Sigmoid colon (tissue), 7 donors: ENCODE measurements around the gene SKI. TPM values are rescaled to one million over a fixed set of nuclear protein-coding genes. Genes with fewer than 3 reads are reported as not detected.

Experiments used
- DNase-seq: peaks from one replicate; pipeline ENCODE4 v3.0.0-alpha.2; 2019
- H3K27ac ChIP-seq, 4 donors: fragments of 200-600 bp; sonication (generic); one replicate each; pipeline ENCODE4 v1.5.1; 2016 to 2019; ENCODE audit warnings: mild to moderate bottlenecking in 1 of 4
- H3K27me3 ChIP-seq, 3 donors: fragments of 200-600 bp; sonication (generic); one replicate each; pipeline ENCODE4 v1.5.1; 2019; ENCODE audit warnings: mild to moderate bottlenecking in 1 of 3
- H3K36me3 ChIP-seq, 4 donors: fragments of 200-600 bp; sonication (generic); one replicate each; pipeline ENCODE4 v1.5.1; 2016 to 2019
- H3K4me1 ChIP-seq, 4 donors: fragments of 200-600 bp; sonication (generic); one replicate each; pipeline ENCODE4 v1.5.1; 2017 to 2019
- H3K4me3 ChIP-seq, 4 donors: fragments of 200-600 bp; sonication (generic); one replicate each; pipeline ENCODE4 v1.5.1; 2017 to 2019; ENCODE audit warnings: mild to moderate bottlenecking in 2 of 4, moderate library complexity in 1 of 4
- H3K9me3 ChIP-seq, 4 donors: fragments of 200-600 bp in 3 of 4; sonication (generic) in 3 of 4; one replicate each; pipeline versions ENCODE4 v1.5.1 to v1.6.1; 2013 to 2019
- CTCF ChIP-seq, 4 experiments: fragments of 450-650 bp in 3 of 4; fragments of 200-600 bp in 1 of 4; IDR thresholded peaks; one replicate each; pipeline ENCODE4 v1.5.1; 2016 to 2019; ENCODE audit warnings: antibody characterized with exemption in 4 of 4, mild to moderate bottlenecking in 3 of 4, moderate library complexity in 2 of 4
- EP300 ChIP-seq, 4 donors: sonication (generic); formaldehyde crosslinking; IDR thresholded peaks; one replicate each; pipeline ENCODE4 v1.6.1; 2017; ENCODE audit warnings: antibody characterized with exemption in 4 of 4
- POLR2A ChIP-seq, 2 donors: fragments of 450-650 bp; IDR thresholded peaks; one replicate each; pipeline ENCODE4 v1.6.1; 2016; ENCODE audit warnings: antibody characterized with exemption in 2 of 2, mild to moderate bottlenecking in 2 of 2, moderate library complexity in 2 of 2
- POLR2AphosphoS5 ChIP-seq, 4 donors: sonication (generic); formaldehyde crosslinking; IDR thresholded peaks; one replicate each; pipeline ENCODE4 v1.6.1; 2017; ENCODE audit warnings: antibody characterized with exemption in 4 of 4
- whole genome bisulfite sequencing, 2 donors: extraction: QIAGEN DNeasy Blood & Tissue Kit; methylation state at CpG; one replicate each; pipeline ENCODE4 v1.1.7; 2013; 5-methylcytosine and 5-hydroxymethylcytosine counted together
- intact Hi-C: fragments of 100-400 bp; cut with DNase I; formaldehyde crosslinking; loops from one replicate; pipeline ENCODE4 v1.15.1; 2023
- polyA plus RNA-seq, 3 donors: library from polyadenylated mRNA; stranded (reverse); fragments of 200-250 nt; gene quantifications; one replicate each; pipeline ENCODE4 v1.2.3, GENCODE V29; 2013
- total RNA-seq, 4 donors: library from RNA; depleted of rRNA; stranded (reverse); fragments of >200 nt; gene quantifications; one replicate each; pipeline ENCODE4 v1.1.0, GENCODE V29; 2016
- donor health status: healthy with polysubstance abuse.
- donor health status: Bipolar disorder and iron deficiency.
- donor health status: healthy.

The SKI gene
- total and polyA plus RNA-seq, 7 donors, result 5.8 to 50.4 (median 19.3) TPM

- Histone ChIP-seq H3K4me3 (peak overlapping the region; percentile 41 to 78 (median 68)), H3K4me1 (peaks cover 0 to 85% (median 71%) of the 10 kb centered on the region in 4 donors), H3K36me3 (peaks cover 0 to under 1% (median 0%) of the 10 kb centered on the region in 4 donors), H3K27me3 (no peaks in the 10 kb centered on the region), H3K27ac (peak overlapping the region; percentile 91 to 96 (median 93)), H3K9me3 (no peaks in the 10 kb centered on the region)
- intact Hi-C loops, result loop anchor here (2.0 to 5.0 kb wide), 4 partner anchors 37 to 110 kb away; no protein-coding TSS in a partner anchor
- no peak for TF ChIP-seq POLR2A (IDR thresholded peaks at IDR 0.05)
- TF ChIP-seq POLR2AphosphoS5 (IDR thresholded peaks at IDR 0.05), result peak in 2 of 4 donors; percentile 14 to 46
- peak; percentile 86 for DNase-seq
- WGBS, 2 donors, result 15 to 16% methylated on average over 54 of the region's 54 CpGs
Observed at GRCh38 chr1:2314273-2314802, 86.2 kb downstream of the SKI start.

- Histone ChIP-seq H3K36me3 (no peaks in the 10 kb centered on the region), H3K4me3 (peak overlapping the region; percentile 41 to 78 (median 68)), H3K4me1 (peaks cover 0 to 91% (median 75%) of the 10 kb centered on the region in 4 donors), H3K27ac (peak overlapping the region; percentile 91 to 96 (median 93)), H3K27me3 (no peaks in the 10 kb centered on the region), H3K9me3 (no peaks in the 10 kb centered on the region)
- peak; percentile 88 for DNase-seq
- 5 to 8% methylated on average over 90 to 91 of the region's 91 CpGs for WGBS, 2 donors
- TF ChIP-seq POLR2AphosphoS5 (IDR thresholded peaks at IDR 0.05) (no peak), EP300 (IDR thresholded peaks at IDR 0.05) (no peak), CTCF (IDR thresholded peaks at IDR 0.05) (peak; percentile 58 to 100 (median 78))
- intact Hi-C loops, result loop anchor here (2.0 to 5.0 kb wide), 4 partner anchors 38 to 110 kb away; no protein-coding TSS in a partner anchor
Observed at GRCh38 chr1:2314803-2315673, 86.9 kb downstream of the SKI start.

- Histone ChIP-seq H3K4me1 (peaks cover 0 to 91% (median 75%) of the 10 kb centered on the region in 4 donors), H3K27ac (peak overlapping the region; percentile 91 to 96 (median 93))
- intact Hi-C loops, result loop anchor here (2.0 kb wide), 2 partner anchors 85 to 111 kb away; no protein-coding TSS in a partner anchor
Observed at GRCh38 chr1:2315674-2316450, 87.7 kb downstream of the SKI start.

GRCh38 chr1:2316451-2316961 is 88.4 kb downstream of the SKI start:
- Histone ChIP-seq H3K4me1 (peaks cover 0 to 91% (median 75%) of the 10 kb centered on the region in 4 donors), H3K4me3 (no peak overlapping the region), H3K27ac (peak overlapping the region; percentile 91 to 96 (median 93)), H3K9me3 (no peaks in the 10 kb centered on the region), H3K27me3 (no peaks in the 10 kb centered on the region), H3K36me3 (no peaks in the 10 kb centered on the region)
- DNase-seq, result no peak
- TF ChIP-seq POLR2AphosphoS5 (IDR thresholded peaks at IDR 0.05), result no peak
- TF ChIP-seq POLR2A (IDR thresholded peaks at IDR 0.05), result no peak
- TF ChIP-seq CTCF (IDR thresholded peaks at IDR 0.05), result no peak
- no peak for TF ChIP-seq EP300 (IDR thresholded peaks at IDR 0.05)
- intact Hi-C loops, result no loop called here
- WGBS, 2 donors, result 82 to 83% methylated on average over 16 of the region's 16 CpGs

More at GRCh38 chr1:2315674-2316450, 87.7 kb downstream of the SKI start:
- TF ChIP-seq POLR2A (IDR thresholded peaks at IDR 0.05) (no peak), CTCF (IDR thresholded peaks at IDR 0.05) (no peak), EP300 (IDR thresholded peaks at IDR 0.05) (no peak)
- 64 to 73% methylated on average over 21 of the region's 21 CpGs for WGBS, 2 donors
- no peaks in the 10 kb centered on the region for H3K27me3 ChIP-seq
- DNase-seq, result peak; percentile 77
- H3K9me3 ChIP-seq, result no peaks in the 10 kb centered on the region
- H3K4me3 ChIP-seq, result peak overlapping the region in 1 of 4 donors; percentile 58
- H3K36me3 ChIP-seq, result no peaks in the 10 kb centered on the region
